ENCODE results near the gene AFF3.

The AFF3 gene

GRCh38 chr2:99980176-99980575 is 162.2 kb downstream of the AFF3 start:
- no peak for DNase-seq (ENCODE audit: low read depth)
- TF ChIP-seq CTCF (conservative IDR thresholded peaks at IDR 0.05; ENCODE audit: low read depth, low read length), result no peak
- no peak overlapping the region for H3K4me3 ChIP-seq (ENCODE audit: low read depth, low read length)

DNA sequence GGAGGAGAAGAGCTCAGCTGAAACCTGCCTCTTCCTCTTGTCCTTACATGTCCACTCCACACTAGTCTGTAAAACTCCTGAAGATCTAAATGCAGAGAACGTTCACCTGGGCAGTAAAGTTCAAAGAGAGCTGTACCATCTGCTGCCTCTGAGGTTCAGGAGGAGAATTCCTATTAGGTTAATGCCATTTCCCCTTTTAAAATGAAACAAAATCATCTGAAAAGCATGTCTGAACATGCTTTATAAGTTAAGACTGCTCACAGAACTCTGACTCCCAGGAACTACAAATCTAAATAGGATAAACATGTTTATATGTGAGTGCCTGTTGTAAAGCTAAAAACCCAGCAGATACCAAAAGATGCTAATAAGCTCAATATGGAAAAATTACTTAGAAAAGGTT is 164.4 kb downstream of the AFF3 start:
- no peak overlapping the region for H3K4me3 ChIP-seq (ENCODE audit: low read depth, low read length)
- DNase-seq (ENCODE audit: low read depth), result no peak
- TF ChIP-seq CTCF (conservative IDR thresholded peaks at IDR 0.05; ENCODE audit: low read depth, low read length), result no peak

- TF ChIP-seq CTCF (conservative IDR thresholded peaks at IDR 0.05; ENCODE audit: low read depth, low read length), result no peak
- DNase-seq (ENCODE audit: low read depth), result peak; percentile 37
Measured at GRCh38 chr2:99975386-99975785, 167.0 kb downstream of the AFF3 start.

DNA sequence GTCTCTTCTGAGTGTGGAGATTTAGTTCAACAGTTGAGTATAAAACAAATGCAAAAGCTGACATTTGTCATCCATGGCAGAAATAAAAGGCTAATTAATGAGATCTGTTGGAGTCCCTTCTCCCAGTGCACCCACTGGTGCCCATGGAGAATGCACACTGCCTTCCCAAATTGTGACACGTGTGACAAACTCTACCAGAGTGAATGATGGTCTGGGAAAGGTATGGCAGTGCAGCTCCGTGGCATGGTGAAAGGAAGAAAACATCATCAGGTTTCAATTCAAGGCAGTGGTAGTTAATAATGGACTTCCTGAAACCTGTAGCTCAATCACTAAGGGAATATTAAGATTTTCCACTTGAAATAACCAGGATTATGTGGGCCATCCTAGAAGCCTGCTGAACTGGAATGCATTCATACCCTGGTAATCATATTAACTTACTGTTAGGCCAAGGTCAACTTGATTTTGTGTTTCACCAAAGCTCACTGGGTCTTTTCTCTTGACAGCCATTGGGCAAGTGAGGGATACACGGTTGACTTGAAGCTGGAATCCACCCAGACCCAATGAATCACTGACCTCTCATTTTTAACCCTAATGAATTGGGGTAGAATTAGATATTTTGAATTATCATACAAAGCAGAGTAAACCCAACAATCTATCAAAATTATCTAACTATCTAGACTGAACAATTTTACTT is 167.6 kb downstream of the AFF3 start:
- H3K4me3 ChIP-seq (ENCODE audit: low read depth, low read length), result no peak overlapping the region
- no peak for TF ChIP-seq CTCF (conservative IDR thresholded peaks at IDR 0.05; ENCODE audit: low read depth, low read length)
- DNase-seq (ENCODE audit: low read depth), result peak; percentile 36

More at GRCh38 chr2:99975386-99975785, 167.0 kb downstream of the AFF3 start:
- H3K4me3 ChIP-seq (ENCODE audit: low read depth, low read length), result no peak overlapping the region

DNA sequence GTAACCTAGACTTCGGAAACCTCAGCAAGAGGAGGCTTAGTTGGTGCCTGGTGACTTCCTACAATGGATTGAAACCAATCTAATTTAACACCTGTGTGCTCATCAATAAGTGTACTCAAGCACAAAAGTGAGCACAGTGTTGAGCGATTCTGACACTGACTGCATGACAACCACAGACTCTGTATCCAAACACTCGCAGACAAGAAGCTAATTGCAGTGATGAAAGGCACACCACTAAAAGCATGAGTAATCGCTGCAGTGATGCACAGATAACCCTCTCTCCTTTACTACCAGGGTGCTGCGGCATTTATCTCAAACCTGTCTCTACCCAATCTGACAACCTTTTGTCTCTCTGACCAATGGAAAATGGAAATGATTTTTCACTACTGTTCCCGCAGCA is 168.1 kb downstream of the AFF3 start:
- no peak for DNase-seq (ENCODE audit: low read depth)
- H3K4me3 ChIP-seq (ENCODE audit: low read depth, low read length), result no peak overlapping the region
- TF ChIP-seq CTCF (conservative IDR thresholded peaks at IDR 0.05; ENCODE audit: low read depth, low read length), result no peak

DNA sequence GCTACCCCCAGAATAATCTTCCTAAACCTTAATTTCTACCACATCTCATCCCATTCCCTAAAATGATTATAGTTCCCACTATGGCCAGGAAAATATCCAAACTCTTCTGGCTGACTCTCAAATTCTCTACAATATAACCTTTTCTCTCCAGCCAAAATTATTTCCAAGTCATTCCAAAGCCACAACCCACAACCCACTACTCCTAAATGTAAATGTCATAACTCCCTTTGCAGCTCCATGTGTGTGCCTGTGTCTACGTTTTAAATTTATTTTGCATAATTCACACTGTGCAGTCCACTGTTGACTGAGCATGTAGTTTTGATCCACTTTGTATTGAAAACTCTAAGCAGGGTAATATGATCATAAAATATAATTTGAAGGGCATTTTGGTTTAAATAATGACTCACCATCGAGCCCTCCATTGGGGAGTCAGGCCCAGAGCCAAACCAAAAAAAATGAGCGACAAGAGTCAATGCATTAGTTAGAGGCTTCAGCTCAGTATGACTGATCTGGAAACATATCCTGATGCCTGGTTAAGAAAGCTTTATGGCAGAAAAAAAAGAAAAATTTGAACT is 171.0 kb downstream of the AFF3 start:
- no peak overlapping the region for H3K4me3 ChIP-seq (ENCODE audit: low read depth, low read length)
- TF ChIP-seq CTCF (conservative IDR thresholded peaks at IDR 0.05; ENCODE audit: low read depth, low read length), result no peak
- DNase-seq (ENCODE audit: low read depth), result no peak

All from choroid plexus epithelial cell (primary cell).